CD4-positive, alpha-beta T cell (primary cell): Measurements from ENCODE around the gene NKD1. TPM values are rescaled to one million over a fixed set of nuclear protein-coding genes. Genes with fewer than 3 reads are reported as not detected.

Experiments used
- ATAC-seq: fragments of 200-7000 bp; cut with Tn5 transposase; one replicate; pipeline ENCODE4 v1.10.0; 2022; ENCODE audit warnings: mild to moderate bottlenecking; ENCODE audit not compliant: poor library complexity
- CTCF ChIA-PET: fragments of 350-600 bp; sonication (Branson Sonifier 250); formaldehyde crosslinking; loops from one replicate; lab custom pipeline; 2021; ENCODE audit warnings: antibody characterized with exemption, inconsistent platforms; lab: Charles Lee
- POLR2A ChIA-PET: fragments of 350-600 bp; sonication (Branson Sonifier 250); formaldehyde crosslinking; loops from one replicate; lab custom pipeline; 2021; ENCODE audit warnings: antibody characterized with exemption, inconsistent platforms; lab: Charles Lee
- DNase-seq, 14 experiments: peaks; one replicate each; pipeline ENCODE4 v3.0.0-alpha.2; 2013 to 2020; ENCODE audit warnings: mixed read lengths in 2 of 14
- H3K27ac ChIP-seq, 2 donors: one replicate each; pipeline versions ENCODE4 v1.5.1 to v1.7.0; 2013; ENCODE audit warnings: low read length in 2 of 2, low read depth in 1 of 2, mild to moderate bottlenecking in 1 of 2
- H3K27me3 ChIP-seq, 2 experiments: 1 replicate in 1 of 2; 2 replicates in 1 of 2; pipeline versions ENCODE4 v1.6.1 to v1.7.0; 2013; ENCODE audit warnings: low read length in 2 of 2, control low read depth in 1 of 2, mild to moderate bottlenecking in 1 of 2, moderate library complexity in 1 of 2; ENCODE audit not compliant: insufficient read depth in 2 of 2, control insufficient read depth in 1 of 2
- H3K36me3 ChIP-seq: one replicate; pipeline ENCODE4 v1.6.1; 2013; ENCODE audit warnings: low read length, control low read depth; ENCODE audit not compliant: insufficient read depth
- H3K4me1 ChIP-seq: one replicate; pipeline ENCODE4 v1.6.1; 2013; ENCODE audit warnings: low read length, control low read depth; ENCODE audit not compliant: insufficient read depth
- H3K4me3 ChIP-seq: one replicate; pipeline ENCODE4 v1.5.1; 2013; ENCODE audit warnings: mild to moderate bottlenecking, low read length, moderate library complexity
- H3K9me3 ChIP-seq, 2 experiments: 1 replicate in 1 of 2; 2 replicates in 1 of 2; pipeline versions ENCODE4 v1.6.1 to v1.7.0; 2013; ENCODE audit warnings: low read length in 2 of 2, mild to moderate bottlenecking in 2 of 2, control low read depth in 1 of 2, moderate library complexity in 1 of 2; ENCODE audit not compliant: control insufficient read depth in 1 of 2, insufficient read depth in 1 of 2
- H3K27ac Mint-ChIP-seq: one replicate; pipeline ENCODE4 v1.8.0; 2020; ENCODE audit warnings: mixed read lengths
- H3K27me3 Mint-ChIP-seq: one replicate; pipeline ENCODE4 v1.8.0; 2021; ENCODE audit warnings: mixed read lengths
- H3K36me3 Mint-ChIP-seq: one replicate; pipeline ENCODE4 v1.8.0; 2021; ENCODE audit warnings: low read depth, mixed read lengths
- H3K4me1 Mint-ChIP-seq: one replicate; pipeline ENCODE4 v1.8.0; 2021; ENCODE audit warnings: low read depth, mixed read lengths
- H3K4me3 Mint-ChIP-seq: one replicate; pipeline ENCODE4 v1.8.0; 2020; ENCODE audit warnings: mild to moderate bottlenecking, mixed read lengths
- H3K9me3 Mint-ChIP-seq: one replicate; pipeline ENCODE4 v1.8.0; 2020; ENCODE audit warnings: mixed read lengths
- CTCF ChIP-seq: fragments of 200-600 bp; IDR thresholded peaks from one replicate; pipeline ENCODE4 v1.8.0; 2022; ENCODE audit warnings: antibody characterized with exemption, mild to moderate bottlenecking
- intact Hi-C, 2 experiments: fragments of 100-400 bp; cut with DNase I in 1 of 2; cut with micrococcal nuclease in 1 of 2; formaldehyde crosslinking; loops; one replicate each; pipeline versions ENCODE4 v1.15.1 to v1.9.0; 2023 to 2025; cut with DNase I, micrococcal nuclease
- total RNA-seq, 174 experiments: library from RNA in 2 of 174; stranded (reverse) in 2 of 174; gene quantifications; one replicate each; pipeline ENCODE4 v1.2.3 and lab custom pipeline; 2021 to 2026

NKD1 gene
- total RNA-seq, 2 experiments from 2014 or later = 6.1 to 9.8 TPM

DNA sequence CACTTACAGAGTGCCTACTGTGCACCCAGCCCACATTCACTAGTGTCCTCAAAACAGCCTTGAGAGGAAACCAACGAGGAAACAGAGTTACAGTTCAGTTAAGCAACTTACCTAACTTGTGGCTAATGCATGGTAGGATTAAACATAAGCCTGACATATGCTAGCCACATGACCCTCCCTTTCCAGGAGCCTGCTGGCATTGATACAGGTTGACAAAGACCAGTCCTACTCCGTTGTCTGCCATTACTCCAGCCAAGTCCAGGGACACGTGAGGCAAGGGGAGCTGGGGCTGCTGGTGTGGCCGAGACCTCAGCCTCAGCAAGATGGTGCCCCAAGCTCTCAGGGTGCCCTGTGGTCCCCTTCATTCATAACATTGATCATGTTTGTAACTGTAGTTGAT lies 95.0 kb downstream of the NKD1 start:
- Mint-ChIP-seq H3K27ac (no peak overlapping the region), H3K9me3 (no peaks in the 10 kb centered on the region), H3K27me3 (no peaks in the 10 kb centered on the region), H3K36me3 (no peaks in the 10 kb centered on the region), H3K4me3 (no peak overlapping the region), H3K4me1 (peaks cover 6% of the 10 kb centered on the region)
- Histone ChIP-seq H3K27ac (no peak overlapping the region), H3K36me3 (no peaks in the 10 kb centered on the region), H3K9me3 (no peaks in the 10 kb centered on the region), H3K4me3 (no peak overlapping the region), H3K27me3 (no peaks in the 10 kb centered on the region), H3K4me1 (peaks cover 4% of the 10 kb centered on the region)
- DNase-seq = no peak
- ATAC-seq = no peak
- intact Hi-C loops = loop anchor here in 1 of 2 experiments (5.0 kb wide), 1 partner anchor 431 kb away; no protein-coding TSS in a partner anchor
- POLR2A ChIA-PET = no interaction called here
- CTCF ChIA-PET = no interaction called here
- TF ChIP-seq CTCF = no peak

DNA sequence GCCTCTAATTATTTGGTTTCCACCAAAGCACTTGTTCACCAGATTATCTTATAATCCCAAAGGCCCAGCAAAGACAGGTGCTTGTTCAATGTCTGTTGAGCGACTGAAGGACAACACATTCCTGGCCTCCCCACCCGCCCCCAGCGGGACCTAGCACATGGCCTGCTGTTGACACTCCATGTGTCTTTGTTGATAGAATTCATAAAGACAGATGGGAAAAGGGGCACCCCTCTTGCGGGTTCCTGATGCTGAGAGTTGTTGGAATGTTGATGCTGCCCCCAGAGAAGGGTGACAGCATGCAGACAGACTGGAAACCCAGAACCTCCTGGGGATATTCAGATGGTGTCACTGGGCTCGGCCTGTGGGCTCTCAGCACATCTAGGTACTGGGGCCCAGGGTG lies 96.0 kb downstream of the NKD1 start:
- no peak overlapping the region for H3K27ac Mint-ChIP-seq

GRCh38 chr16:50644729-50645128 lies 96.5 kb downstream of the NKD1 start:
- CTCF ChIA-PET = interaction anchor here (0.8 to 1.2 kb wide), 6 partner anchors 9 to 434 kb away, joined by 3 to 12 read pairs (median 4); no protein-coding TSS in a partner anchor
- peak; percentile 81 for ATAC-seq
- Histone ChIP-seq H3K36me3 (no peaks in the 10 kb centered on the region), H3K9me3 (no peaks in the 10 kb centered on the region), H3K4me3 (no peak overlapping the region), H3K4me1 (peaks cover 4% of the 10 kb centered on the region), H3K27ac (no peak overlapping the region), H3K27me3 (no peaks in the 10 kb centered on the region)
- intact Hi-C loops = loop anchor here (1.0 to 5.0 kb wide), 3 partner anchors 272 to 432 kb away; no protein-coding TSS in a partner anchor
- POLR2A ChIA-PET = interaction anchor here (0.6 to 1.2 kb wide), 4 partner anchors 20 to 620 kb away, joined by 3 to 7 read pairs (median 3); partner anchors contain the start of gene CNEP1R1
- H3K27me3 Mint-ChIP-seq = no peaks in the 10 kb centered on the region
- no peak overlapping the region for H3K27ac Mint-ChIP-seq
- no peak overlapping the region for H3K4me3 Mint-ChIP-seq
- DNase-seq = peak in 12 of 14 experiments; percentile 15 to 69 (median 46)
- H3K4me1 Mint-ChIP-seq = peaks cover 6% of the 10 kb centered on the region
- peak; percentile 50 for TF ChIP-seq CTCF
- no peaks in the 10 kb centered on the region for H3K9me3 Mint-ChIP-seq
- no peaks in the 10 kb centered on the region for H3K36me3 Mint-ChIP-seq

More for the DNA sequence above, 96.0 kb downstream of the NKD1 start:
- Histone ChIP-seq H3K4me3 (no peak overlapping the region), H3K27me3 (no peaks in the 10 kb centered on the region), H3K27ac (no peak overlapping the region), H3K36me3 (no peaks in the 10 kb centered on the region), H3K4me1 (peaks cover 4% of the 10 kb centered on the region), H3K9me3 (no peaks in the 10 kb centered on the region)
- TF ChIP-seq CTCF = no peak
- CTCF ChIA-PET = interaction anchor here (0.8 to 1.2 kb wide), 4 partner anchors 9 to 433 kb away, joined by 3 to 12 read pairs (median 4); no protein-coding TSS in a partner anchor
- no peaks in the 10 kb centered on the region for H3K9me3 Mint-ChIP-seq
- intact Hi-C loops = loop anchor here (1.0 to 5.0 kb wide), 2 partner anchors 317 to 432 kb away; no protein-coding TSS in a partner anchor
- POLR2A ChIA-PET = interaction anchor here (1.0 to 1.2 kb wide), 3 partner anchors 102 to 619 kb away, joined by 3 to 7 read pairs (median 3); partner anchors contain the start of gene CNEP1R1
- DNase-seq = no peak
- H3K36me3 Mint-ChIP-seq = no peaks in the 10 kb centered on the region
- H3K4me3 Mint-ChIP-seq = no peak overlapping the region
- no peaks in the 10 kb centered on the region for H3K27me3 Mint-ChIP-seq
- peaks cover 6% of the 10 kb centered on the region for H3K4me1 Mint-ChIP-seq
- ATAC-seq = no peak
